Prostate gland (tissue), 2 donors: ENCODE results near the gene INPP5B. TPM values are rescaled to one million over a fixed set of nuclear protein-coding genes. Genes with fewer than 3 reads are reported as not detected.

ENCODE experiments used
- DNase-seq: peaks from one replicate; pipeline ENCODE4 v3.0.0-alpha.2; 2019; ENCODE audit warnings: low spot score
- H3K27ac ChIP-seq, 2 donors: fragments of 200-600 bp; sonication (generic); 2 replicates each; pipeline ENCODE4 v1.5.1; 2017 to 2019
- H3K27me3 ChIP-seq: fragments of 200-600 bp; sonication (generic); replicated peaks from 2 replicates; pipeline ENCODE4 v1.5.1; 2019; ENCODE audit not compliant: insufficient read depth
- H3K36me3 ChIP-seq, 2 donors: fragments of 200-600 bp; sonication (generic); 1 replicate in 1 of 2; 2 replicates in 1 of 2; pipeline versions ENCODE4 v1.5.1 to v1.8.1; 2017 to 2019
- H3K4me1 ChIP-seq: fragments of 200-600 bp; sonication (generic); replicated peaks from 2 replicates; pipeline ENCODE4 v1.5.1; 2019
- H3K4me3 ChIP-seq, 2 donors: fragments of 200-600 bp; sonication (generic); 2 replicates each; pipeline ENCODE4 v1.5.1; 2017 to 2019
- H3K9me3 ChIP-seq: fragments of 200-600 bp; sonication (generic); 2 replicates; pipeline ENCODE4 v1.5.1; 2017
- CTCF ChIP-seq, 4 experiments: fragments of 200-600 bp in 2 of 4; fragments of 450-650 bp in 2 of 4; sonication (generic) in 2 of 4; IDR thresholded peaks; 1 replicate in 3 of 4; 2 replicates in 1 of 4; pipeline ENCODE4 v1.5.1; 2016 to 2019; ENCODE audit warnings: antibody characterized with exemption in 4 of 4, mild to moderate bottlenecking in 2 of 4, moderate library complexity in 2 of 4
- POLR2A ChIP-seq: fragments of 450-650 bp; IDR thresholded peaks from one replicate; pipeline ENCODE4 v1.6.1; 2016; ENCODE audit warnings: antibody characterized with exemption, mild to moderate bottlenecking
- POLR2AphosphoS5 ChIP-seq: sonication (generic); formaldehyde crosslinking; IDR thresholded peaks from one replicate; pipeline ENCODE4 v1.6.1; 2017; ENCODE audit warnings: antibody characterized with exemption
- WGBS: methylation state at CpG from one replicate; pipeline ENCODE4 v1.1.5; 2018; 5-methylcytosine and 5-hydroxymethylcytosine counted together
- intact Hi-C: fragments of 100-400 bp; cut with DNase I; formaldehyde crosslinking; loops from one replicate; pipeline ENCODE4 v1.14.2; 2022
- total RNA-seq, 2 donors: library from RNA; depleted of rRNA; stranded (reverse); fragments of >200 nt; gene quantifications; one replicate each; pipeline ENCODE4 v1.1.0, GENCODE V29; 2016

INPP5B gene
- total RNA-seq, 2 donors from 2014 or later, result 12.8 to 20.8 TPM

DNA sequence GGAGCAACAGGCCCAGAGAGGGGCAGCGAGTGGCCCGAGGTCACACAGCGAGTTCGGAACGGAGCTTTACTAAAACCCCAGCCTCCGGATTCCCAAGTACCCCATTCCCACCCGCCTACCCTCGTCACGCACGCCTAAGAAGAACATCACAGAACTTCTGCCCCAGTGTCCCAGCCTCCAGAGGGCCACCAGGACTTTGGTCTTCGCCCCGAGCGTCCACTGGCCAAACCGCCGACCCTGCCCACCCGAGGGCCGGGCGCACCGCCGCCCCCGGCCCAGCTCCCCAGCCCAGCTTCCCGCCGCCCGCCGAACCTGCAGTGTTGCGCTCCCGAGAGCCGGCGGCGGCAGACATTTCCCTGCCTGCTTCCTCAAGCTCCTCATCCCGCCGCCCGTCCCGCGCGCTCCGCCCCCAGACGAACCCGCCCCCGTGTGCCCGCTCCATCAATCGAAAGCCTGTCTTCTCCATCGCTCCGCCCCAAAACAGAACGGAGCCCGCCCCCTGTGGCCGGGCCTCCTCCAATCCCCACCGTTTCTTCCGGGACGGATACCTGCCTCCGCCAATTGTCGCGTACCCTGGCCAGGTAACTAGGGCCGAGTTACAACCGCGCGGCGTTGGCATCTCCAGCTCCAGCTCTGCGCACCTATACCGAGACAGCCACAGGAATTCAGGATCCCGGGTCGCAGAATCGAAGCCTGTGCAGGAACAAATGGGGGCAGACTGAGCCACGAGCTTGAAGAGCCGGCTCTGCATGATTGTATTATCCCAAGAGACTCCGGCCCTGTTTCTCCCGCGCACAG is 15.3 kb downstream of the INPP5B start:
- TF ChIP-seq POLR2A, result peak; percentile 67
- TF ChIP-seq CTCF (IDR thresholded peaks at IDR 0.05), result peak; percentile 27 to 67 (median 40)
- TF ChIP-seq POLR2AphosphoS5, result peak; percentile 93
- peak overlapping the region; percentile 50 to 69 for H3K27ac ChIP-seq
- no peaks in the 10 kb centered on the region for H3K9me3 ChIP-seq
- no peaks in the 10 kb centered on the region for H3K36me3 ChIP-seq
- intact Hi-C loops, result no loop called here
- H3K4me3 ChIP-seq, result peak overlapping the region; percentile 68 to 89
- H3K27me3 ChIP-seq, result no peaks in the 10 kb centered on the region
- peak; percentile 97 for DNase-seq
- under 1% methylated on average over 66 of the region's 68 CpGs for WGBS
- no peaks in the 10 kb centered on the region for H3K4me1 ChIP-seq

GRCh38 chr1:37931102-37931360 is 15.8 kb downstream of the INPP5B start:
- Histone ChIP-seq H3K9me3 (no peaks in the 10 kb centered on the region), H3K27ac (peak overlapping the region; percentile 50 to 69), H3K4me3 (peak overlapping the region; percentile 68 to 89), H3K27me3 (no peaks in the 10 kb centered on the region), H3K4me1 (no peaks in the 10 kb centered on the region), H3K36me3 (no peaks in the 10 kb centered on the region)
- TF ChIP-seq POLR2A (no peak), POLR2AphosphoS5 (no peak), CTCF (IDR thresholded peaks at IDR 0.05) (no peak)
- no peak for DNase-seq
- WGBS, result 11% methylated on average over 6 of the region's 6 CpGs
- intact Hi-C loops, result no loop called here

DNA sequence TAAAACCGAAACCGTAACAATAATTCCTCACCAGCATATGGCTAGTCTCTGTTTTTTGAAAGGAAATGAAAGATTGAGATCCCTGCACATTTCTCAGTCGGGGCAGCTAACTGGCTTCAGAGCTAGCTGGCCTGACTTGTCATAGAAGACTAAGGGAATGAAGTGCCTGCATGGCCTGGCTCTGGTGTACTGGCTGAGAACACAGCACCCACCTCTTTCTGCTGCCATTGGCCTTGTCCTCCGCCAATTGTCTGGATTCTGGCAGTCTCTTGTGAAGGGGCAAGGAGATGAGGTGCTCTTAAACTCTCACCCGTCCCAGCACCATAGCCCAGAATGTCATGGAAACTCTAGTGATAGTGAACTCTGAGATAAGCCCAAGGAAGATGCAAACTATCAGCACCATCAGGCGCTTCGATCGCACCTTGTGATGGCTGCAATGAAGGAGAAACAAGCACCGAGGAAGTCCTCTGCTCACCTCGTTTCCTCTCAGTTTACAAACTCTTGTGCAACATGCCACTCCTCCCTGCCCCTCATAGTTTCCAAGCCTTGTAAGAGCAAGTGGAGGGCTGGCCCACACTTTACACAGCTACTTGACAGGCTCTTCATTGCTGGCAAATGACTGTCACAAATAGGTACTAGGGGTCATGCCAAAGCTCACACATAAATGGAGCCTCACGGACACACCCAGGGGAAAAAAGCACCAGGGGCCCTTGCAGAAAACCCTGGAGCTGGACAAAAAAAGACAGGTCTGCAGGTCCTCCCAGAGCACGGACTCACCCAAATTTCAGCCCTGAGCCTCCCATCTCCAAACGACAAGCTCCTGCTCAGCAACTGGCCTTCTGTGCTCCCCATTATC is 16.4 kb downstream of the INPP5B start:
- H3K4me3 ChIP-seq, result peak overlapping the region; percentile 68 to 89
- H3K9me3 ChIP-seq, result no peaks in the 10 kb centered on the region
- no peaks in the 10 kb centered on the region for H3K36me3 ChIP-seq
- 54% methylated on average over 13 of the region's 13 CpGs for WGBS
- intact Hi-C loops, result no loop called here
- no peak for TF ChIP-seq POLR2AphosphoS5
- TF ChIP-seq POLR2A, result no peak
- TF ChIP-seq CTCF (IDR thresholded peaks at IDR 0.05), result no peak
- H3K27ac ChIP-seq, result peak overlapping the region; percentile 50 to 69
- no peaks in the 10 kb centered on the region for H3K27me3 ChIP-seq
- no peaks in the 10 kb centered on the region for H3K4me1 ChIP-seq
- peak; percentile 23 for DNase-seq

DNA sequence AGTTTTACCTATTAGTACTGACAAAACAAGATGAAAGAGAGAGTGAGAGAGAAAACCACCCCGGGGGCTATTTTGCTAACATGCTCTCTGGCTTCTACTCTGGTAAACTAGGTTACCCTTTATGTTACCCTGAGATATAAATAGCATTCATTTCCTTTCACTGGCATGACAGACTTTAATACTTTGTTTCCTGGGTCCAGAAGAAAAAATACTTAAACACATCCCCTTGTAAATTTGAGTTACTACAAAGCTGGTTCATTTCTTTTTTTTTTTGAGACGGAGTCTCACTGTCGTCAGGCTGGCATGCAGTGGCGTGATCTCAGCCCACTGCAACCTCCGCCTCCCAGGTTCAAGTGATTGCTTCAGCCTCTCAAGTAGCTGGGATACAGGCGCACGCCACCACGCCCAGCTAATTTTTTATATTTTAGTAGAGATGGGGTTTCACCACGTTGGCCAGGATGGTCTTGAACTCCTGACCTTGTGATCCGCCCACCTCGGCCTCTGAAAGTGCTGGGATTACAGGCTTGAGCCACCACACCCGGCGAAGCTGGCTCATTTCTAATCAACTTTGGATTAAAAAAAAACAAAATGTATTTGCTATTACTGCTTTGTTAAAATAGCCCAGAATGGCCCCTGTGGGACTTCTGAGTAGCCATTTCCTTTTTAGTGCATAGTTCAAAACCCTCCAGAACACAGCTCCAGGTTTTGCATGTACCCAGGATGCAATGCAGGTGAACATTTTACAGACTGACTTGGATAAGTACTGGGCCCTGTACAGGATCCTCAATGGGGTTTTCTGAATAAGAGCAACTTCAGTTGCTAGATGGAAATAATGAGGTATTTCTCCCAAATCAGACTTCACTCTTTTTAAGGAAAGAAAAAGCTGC is 20.6 kb downstream of the INPP5B start:
- WGBS, result 55% methylated on average over 13 of the region's 13 CpGs
- no peaks in the 10 kb centered on the region for H3K4me1 ChIP-seq
- TF ChIP-seq POLR2A (no peak), POLR2AphosphoS5 (no peak), CTCF (IDR thresholded peaks at IDR 0.05) (no peak)
- H3K9me3 ChIP-seq, result no peaks in the 10 kb centered on the region
- intact Hi-C loops, result no loop called here
- H3K4me3 ChIP-seq, result no peak overlapping the region
- DNase-seq, result no peak
- H3K36me3 ChIP-seq, result no peaks in the 10 kb centered on the region
- H3K27ac ChIP-seq, result no peak overlapping the region
- no peaks in the 10 kb centered on the region for H3K27me3 ChIP-seq
